Neuronal stem cell (in vitro differentiated cells): Measurements from ENCODE around the gene TSPEAR.
"Not testable (repeated sequence)": the region's sequence is repeated elsewhere in the genome, so short reads cannot be mapped to it uniquely, and the experiment has no call there.

ENCODE experiments used
- DNase-seq: peaks from one replicate; pipeline ENCODE4 v3.0.0-alpha.2; 2013; ENCODE audit warnings: low spot score
- H2AFZ ChIP-seq: one replicate; pipeline ENCODE4 v1.6.1; 2013; ENCODE audit warnings: mild to moderate bottlenecking, low read length, inconsistent platforms
- H2AK5ac ChIP-seq: 2 replicates; pipeline ENCODE4 v1.6.1; 2013; ENCODE audit warnings: low read depth, mild to moderate bottlenecking, inconsistent platforms, low read length, moderate library complexity, mixed read lengths
- H2BK120ac ChIP-seq: 2 replicates; pipeline ENCODE4 v1.6.1; 2013; ENCODE audit warnings: low read depth, mild to moderate bottlenecking, inconsistent platforms, low read length, moderate library complexity, mixed read lengths
- H2BK12ac ChIP-seq: one replicate; pipeline ENCODE4 v1.6.1; 2013; ENCODE audit warnings: low read length, inconsistent platforms
- H2BK15ac ChIP-seq: 2 replicates; pipeline ENCODE4 v1.6.1; 2013; ENCODE audit warnings: mild to moderate bottlenecking, low read length, inconsistent platforms, mixed read lengths
- H2BK5ac ChIP-seq: one replicate; pipeline ENCODE4 v1.6.1; 2013; ENCODE audit warnings: inconsistent platforms, mild to moderate bottlenecking, low read length, moderate library complexity
- H3K14ac ChIP-seq: one replicate; pipeline ENCODE4 v1.6.1; 2013; ENCODE audit warnings: low read length, inconsistent platforms
- H3K18ac ChIP-seq: 2 replicates; pipeline ENCODE4 v1.6.1; 2013; ENCODE audit warnings: low read length, inconsistent platforms
- H3K23ac ChIP-seq: 2 replicates; pipeline ENCODE4 v1.6.1; 2013; ENCODE audit warnings: low read depth, mild to moderate bottlenecking, mixed read lengths, low read length, inconsistent platforms; ENCODE audit not compliant: poor library complexity
- H3K27ac ChIP-seq: replicated peaks from 3 replicates; pipeline ENCODE4 v1.5.1; 2013; ENCODE audit warnings: low read length, inconsistent platforms
- H3K27me3 ChIP-seq, 3 experiments: 2 replicates each; pipeline ENCODE4 v1.6.1; 2013; ENCODE audit warnings: low read length in 3 of 3, mild to moderate bottlenecking in 2 of 3, inconsistent platforms in 1 of 3, low read depth in 1 of 3, mixed read lengths in 1 of 3, moderate library complexity in 1 of 3; ENCODE audit not compliant: control insufficient read depth in 3 of 3, insufficient read depth in 3 of 3
- H3K36me3 ChIP-seq, 2 donors: replicated peaks in 1 of 2; 2 replicates each; pipeline ENCODE4 v1.6.1; 2013; ENCODE audit warnings: low read length in 2 of 2; ENCODE audit not compliant: control insufficient read depth in 2 of 2, insufficient read depth in 2 of 2
- H3K4ac ChIP-seq: 2 replicates; pipeline ENCODE4 v1.6.1; 2013; ENCODE audit warnings: inconsistent platforms, mild to moderate bottlenecking, low read length, moderate library complexity
- H3K4me1 ChIP-seq, 2 donors: 1 replicate in 1 of 2; 2 replicates in 1 of 2; pipeline ENCODE4 v1.6.1; 2013; ENCODE audit warnings: low read length in 2 of 2, low read depth in 1 of 2; ENCODE audit not compliant: control insufficient read depth in 2 of 2, insufficient read depth in 1 of 2
- H3K4me2 ChIP-seq: one replicate; pipeline ENCODE4 v1.6.1; 2013; ENCODE audit warnings: mild to moderate bottlenecking, low read length, inconsistent platforms; ENCODE audit not compliant: insufficient read depth, poor library complexity, severe bottlenecking
- H3K4me3 ChIP-seq, 2 donors: 2 replicates each; pipeline ENCODE4 v1.5.1; 2013; ENCODE audit warnings: low read length in 2 of 2, mild to moderate bottlenecking in 2 of 2, inconsistent platforms in 1 of 2, moderate library complexity in 1 of 2
- H3K79me1 ChIP-seq: one replicate; pipeline ENCODE4 v1.6.1; 2013; ENCODE audit warnings: low read depth, mild to moderate bottlenecking, inconsistent platforms, low read length, moderate library complexity
- H3K9ac ChIP-seq: one replicate; pipeline ENCODE4 v1.6.1; 2013; ENCODE audit warnings: mild to moderate bottlenecking, low read depth, low read length, inconsistent platforms; ENCODE audit not compliant: poor library complexity
- H3K9me3 ChIP-seq, 2 donors: replicated peaks in 1 of 2; 2 replicates each; pipeline versions ENCODE3 to v1.6.1; 2013; ENCODE audit warnings: low read length in 2 of 2, mild to moderate bottlenecking in 2 of 2, inconsistent platforms in 1 of 2, low read depth in 1 of 2, mixed read lengths in 1 of 2, moderate library complexity in 1 of 2; ENCODE audit not compliant: control insufficient read depth in 2 of 2, insufficient read depth in 1 of 2
- H4K8ac ChIP-seq: one replicate; pipeline ENCODE4 v1.6.1; 2013; ENCODE audit warnings: low read depth, mild to moderate bottlenecking, inconsistent platforms, low read length, moderate library complexity
- H4K91ac ChIP-seq: one replicate; pipeline ENCODE4 v1.6.1; 2013; ENCODE audit warnings: low read length, low read depth, mild to moderate bottlenecking, inconsistent platforms; ENCODE audit not compliant: poor library complexity
- WGBS, 2 donors: extraction: QIAGEN DNeasy Blood & Tissue Kit; methylation state at CpG; one replicate each; pipeline ENCODE4 v1.1.7; 2013; ENCODE audit warnings: missing lambda C conversion rate in 2 of 2, mixed read lengths in 1 of 2; ENCODE audit not compliant: insufficient read length in 2 of 2, insufficient replicate concordance in 1 of 2; ENCODE audit errors: extremely low coverage in 2 of 2; 5-methylcytosine and 5-hydroxymethylcytosine counted together

TSPEAR gene

DNA sequence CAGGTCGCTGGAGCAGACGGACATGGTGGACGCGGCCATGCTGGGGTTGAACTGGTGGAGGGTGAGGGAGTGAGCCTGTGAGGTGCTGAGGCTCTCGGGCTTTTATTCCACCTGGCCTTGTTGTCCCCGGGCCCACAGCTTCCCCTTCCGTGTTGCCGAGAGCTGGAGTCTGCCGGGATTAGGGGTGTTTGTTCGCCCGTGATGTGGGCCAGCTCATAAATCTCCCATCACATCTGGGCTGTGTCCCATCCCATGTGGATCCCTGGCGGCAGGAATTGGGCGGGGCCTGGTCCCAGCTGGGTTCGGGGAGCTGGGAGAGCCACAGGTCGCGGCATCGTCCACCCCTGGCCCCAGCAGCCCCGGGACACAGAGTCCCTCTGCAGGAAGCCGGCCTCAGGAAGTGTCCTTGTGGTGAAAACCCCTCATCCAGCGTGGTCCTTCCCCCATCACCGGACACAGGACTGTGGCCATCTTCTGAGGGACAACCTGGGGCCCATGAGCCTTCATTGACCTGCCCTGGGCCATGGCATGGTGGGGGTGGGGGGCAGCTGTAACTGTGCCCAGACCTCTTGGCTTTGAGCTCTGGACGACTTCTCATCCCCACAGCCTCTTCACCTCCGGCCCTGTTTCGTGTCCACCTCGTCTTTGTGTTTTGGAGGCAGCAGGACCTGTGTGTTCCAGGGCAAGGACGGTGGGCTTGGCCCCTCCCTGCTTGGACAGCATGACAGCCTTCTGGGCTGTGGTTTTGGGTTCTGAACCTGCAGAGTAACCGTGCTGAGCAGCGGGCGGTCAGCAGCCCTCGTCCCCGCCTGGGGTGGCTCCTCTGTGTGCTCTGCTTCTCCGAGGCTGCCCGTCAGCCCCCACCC lies 118.7 kb downstream of the TSPEAR start, which contains the start of gene KRTAP10-6:
KRTAP10-6 (minus strand) TSS at position 60 of the 866 bp plus-strand sequence; CDS start at position 39, 21 bp downstream.
- no peak for DNase-seq
- no peak within 1 kb of the TSS for H3K9ac ChIP-seq
- peak within 1 kb of the TSS; percentile 75 for H2BK5ac ChIP-seq
- peak within 1 kb of the TSS; percentile 1 for H3K4ac ChIP-seq
- peak within 1 kb of the TSS; percentile 73 for H3K23ac ChIP-seq
- peaks cover 0 to 3% of the 10 kb centered on the region in 2 donors for H3K9me3 ChIP-seq
- H2BK12ac ChIP-seq, result peak within 1 kb of the TSS; percentile 98
- H4K91ac ChIP-seq, result no peak within 1 kb of the TSS
- peaks cover 3% of the 10 kb centered on the region for H3K79me1 ChIP-seq
- WGBS, 2 donors, result no CpG with 5 or more reads among the region's 33 CpGs
- no peak within 1 kb of the TSS for H3K4me2 ChIP-seq
- peak within 1 kb of the TSS; percentile 38 for H2BK120ac ChIP-seq
- peak within 1 kb of the TSS; percentile 87 for H2BK15ac ChIP-seq
- H3K27ac ChIP-seq, result no peak within 1 kb of the TSS
- H3K36me3 ChIP-seq, result no peaks in the 10 kb centered on the region
- H3K4me1 ChIP-seq, result peaks cover 3 to 6% of the 10 kb centered on the region in 2 donors
- H2AK5ac ChIP-seq, result peak within 1 kb of the TSS; percentile 99
- H3K18ac ChIP-seq, result peak within 1 kb of the TSS; percentile 100
- H3K14ac ChIP-seq, result peak within 1 kb of the TSS; percentile 89
- peak within 1 kb of the TSS; percentile 72 for H2AFZ ChIP-seq
- H3K27me3 ChIP-seq, result no peaks in the 10 kb centered on the region
- no peak within 1 kb of the TSS for H3K4me3 ChIP-seq
- H4K8ac ChIP-seq, result peak within 1 kb of the TSS; percentile 43

DNA sequence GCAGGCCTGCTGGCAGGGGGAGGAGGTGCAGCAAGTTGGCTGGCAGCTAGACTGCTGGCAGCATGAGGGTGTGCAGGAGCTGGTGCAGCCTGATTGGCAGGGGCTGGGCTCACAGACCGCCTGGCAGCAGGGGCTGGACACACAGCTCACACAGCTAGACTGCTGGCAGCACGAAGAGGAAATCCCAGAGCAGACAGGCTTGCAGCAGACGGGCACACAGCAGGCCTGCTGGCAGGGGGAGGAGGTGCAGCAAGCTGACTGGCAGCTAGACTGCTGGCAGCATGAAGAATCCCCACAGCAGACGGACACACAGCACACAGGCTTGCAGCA lies 119.6 kb downstream of the TSPEAR start:
- H2AFZ ChIP-seq, H3K4me1 ChIP-seq, H3K4me2 ChIP-seq, H3K27me3 ChIP-seq, H4K8ac ChIP-seq, H3K4me3 ChIP-seq, H3K79me1 ChIP-seq, H3K9ac ChIP-seq, H4K91ac ChIP-seq, H2BK5ac ChIP-seq, H3K9me3 ChIP-seq, H2BK15ac ChIP-seq, H3K4ac ChIP-seq, H2BK120ac ChIP-seq, H3K36me3 ChIP-seq, DNase-seq, H3K27ac ChIP-seq: not testable (repeated sequence)
- Histone ChIP-seq H2AK5ac (peak overlapping the region; percentile 75), H3K23ac (peak overlapping the region; percentile 73), H3K14ac (peak overlapping the region; percentile 89), H3K18ac (peak overlapping the region; percentile 87), H2BK12ac (peak overlapping the region; percentile 94)
- no CpG with 5 or more reads among the region's 4 CpGs for WGBS, 2 donors

DNA sequence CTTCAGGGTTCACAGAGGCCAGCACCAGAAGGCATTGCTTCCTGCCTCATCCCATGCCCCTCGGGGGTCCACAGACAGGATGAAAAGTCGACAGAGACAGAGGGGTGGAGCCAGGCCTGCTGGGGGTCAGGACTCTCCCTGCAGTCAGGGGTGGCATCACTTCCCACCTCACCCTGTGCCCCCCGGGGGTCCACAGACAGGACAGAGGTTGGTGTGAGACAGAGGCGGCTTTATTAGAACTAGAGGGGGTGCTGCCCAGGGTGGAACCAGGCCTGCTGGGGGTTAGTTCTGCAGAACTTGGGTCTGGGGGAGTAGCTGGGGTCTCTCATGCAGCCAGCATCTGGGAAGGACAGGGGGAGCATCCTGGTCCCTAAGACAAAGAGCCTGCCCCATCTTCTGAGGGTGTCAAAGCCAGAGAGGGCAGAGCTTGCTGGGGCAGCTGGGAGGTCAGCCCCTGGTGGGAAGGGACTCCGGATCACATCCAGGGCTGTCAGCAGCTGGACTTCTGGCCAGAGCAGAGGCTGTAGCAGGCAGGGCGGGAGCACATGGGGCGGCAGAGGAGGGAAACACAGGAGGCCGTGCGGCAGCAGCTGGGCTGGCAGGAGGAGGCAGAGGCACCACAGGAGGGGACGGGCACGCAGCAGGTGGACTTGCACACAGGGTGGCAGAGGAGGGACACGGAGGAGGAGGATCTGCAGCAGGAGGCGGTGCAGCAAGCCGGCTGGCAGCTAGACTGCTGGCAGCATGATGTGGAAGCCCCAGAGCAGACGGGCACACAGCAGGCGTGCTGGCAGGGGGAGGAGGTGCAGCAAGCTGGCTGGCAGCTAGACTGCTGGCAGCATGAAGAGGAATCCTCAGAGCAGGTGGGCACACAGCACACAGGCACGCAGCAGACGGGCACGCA lies 120.2 kb downstream of the TSPEAR start:
- DNase-seq, result not testable (repeated sequence)
- WGBS, 2 donors, result no CpG with 5 or more reads among the region's 19 CpGs

More for the DNA sequence above, 120.2 kb downstream of the TSPEAR start:
- not testable (repeated sequence) for H2BK15ac ChIP-seq, H3K9ac ChIP-seq, H3K4me1 ChIP-seq, H3K27ac ChIP-seq, H3K4me2 ChIP-seq, H2BK5ac ChIP-seq, H3K79me1 ChIP-seq, H3K36me3 ChIP-seq, H2BK120ac ChIP-seq, H4K8ac ChIP-seq, H3K27me3 ChIP-seq, H4K91ac ChIP-seq, H3K4ac ChIP-seq, H3K4me3 ChIP-seq, H3K9me3 ChIP-seq, H2AFZ ChIP-seq
- H3K14ac ChIP-seq, result peak overlapping the region; percentile 89
- peak overlapping the region; percentile 75 for H2AK5ac ChIP-seq
- H2BK12ac ChIP-seq, result peak overlapping the region; percentile 94
- peak overlapping the region; percentile 87 for H3K18ac ChIP-seq
- H3K23ac ChIP-seq, result peak overlapping the region; percentile 73
